H1 (cell line): ENCODE data around the gene TBCD. TPM values are rescaled to one million over a fixed set of nuclear protein-coding genes. Genes with fewer than 3 reads are reported as not detected.

Experiments
- CTCF ChIA-PET: fragments of 300-600 bp; sonication (Branson Sonifier 250); formaldehyde crosslinking; loops from one replicate; lab custom pipeline; 2021; ENCODE audit not compliant: partially characterized antibody; lab: Charles Lee
- POLR2A ChIA-PET: fragments of 300-600 bp; sonication (Branson Sonifier 250); formaldehyde crosslinking; loops from one replicate; lab custom pipeline; 2021; ENCODE audit warnings: inconsistent platforms; ENCODE audit not compliant: partially characterized antibody; lab: Charles Lee
- DNase-seq, 2 experiments: peaks; one replicate each; pipeline versions ENCODE4 v3.0.0 to v3.0.0-alpha.2; 2010 to 2022; ENCODE audit warnings: low spot score in 2 of 2, low read depth in 1 of 2, mixed read lengths in 1 of 2
- FAIRE-seq: peaks from 2 replicates; lab custom pipeline; 2011; peaks lifted over from hg19 to GRCh38; lab: Jason Lieb, UNC
- H2AFZ ChIP-seq: 2 replicates; pipeline ENCODE4 v1.8.1; 2012; ENCODE audit warnings: low read length, inconsistent platforms
- H2AK5ac ChIP-seq: 2 replicates; pipeline ENCODE4 v1.6.1; 2013; ENCODE audit warnings: low read depth, low read length
- H2BK120ac ChIP-seq: replicated peaks from 2 replicates; pipeline ENCODE3; 2013; ENCODE audit warnings: low read depth, low read length, inconsistent platforms
- H2BK12ac ChIP-seq: 2 replicates; pipeline ENCODE4 v1.6.1; 2013; ENCODE audit warnings: low read depth, low read length
- H2BK15ac ChIP-seq: 2 replicates; pipeline ENCODE4 v1.6.1; 2013; ENCODE audit warnings: low read length
- H2BK20ac ChIP-seq: 2 replicates; pipeline ENCODE4 v1.6.1; 2013; ENCODE audit warnings: low read length
- H2BK5ac ChIP-seq: 2 replicates; pipeline ENCODE4 v1.6.1; 2013; ENCODE audit warnings: low read depth, low read length
- H3K14ac ChIP-seq: 2 replicates; pipeline ENCODE4 v1.6.1; 2013; ENCODE audit warnings: inconsistent platforms; ENCODE audit not compliant: insufficient read length
- H3K18ac ChIP-seq: 2 replicates; pipeline ENCODE4 v1.6.1; 2013; ENCODE audit warnings: low read length; ENCODE audit errors: extremely low read depth
- H3K23ac ChIP-seq: 2 replicates; pipeline ENCODE4 v1.6.1; 2013; ENCODE audit warnings: inconsistent platforms; ENCODE audit not compliant: insufficient read length
- H3K23me2 ChIP-seq: 2 replicates; pipeline ENCODE4 v1.6.1; 2013; ENCODE audit warnings: low read depth, low read length
- H3K27ac ChIP-seq: 2 replicates; pipeline ENCODE4 v1.6.1; 2011; ENCODE audit warnings: low read depth, low read length, inconsistent platforms
- H3K27me3 ChIP-seq, 4 experiments: replicated peaks in 1 of 4; 1 replicate in 1 of 4; 2 replicates in 3 of 4; pipeline versions ENCODE4 v1.6.1 to v1.8.1; 2011 to 2013; ENCODE audit warnings: low read length in 3 of 4, mild to moderate bottlenecking in 3 of 4, inconsistent platforms in 2 of 4, mixed read lengths in 2 of 4, moderate library complexity in 1 of 4; ENCODE audit not compliant: control insufficient read depth in 3 of 4, insufficient read depth in 3 of 4; ENCODE audit errors: extremely low read depth in 1 of 4
- H3K36me3 ChIP-seq, 4 experiments: 2 replicates each; pipeline versions ENCODE4 v1.6.1 to v1.8.1; 2011 to 2013; ENCODE audit warnings: mild to moderate bottlenecking in 4 of 4, low read length in 3 of 4, moderate library complexity in 2 of 4, control low read depth in 1 of 4, inconsistent platforms in 1 of 4; ENCODE audit not compliant: insufficient read depth in 4 of 4, control insufficient read depth in 2 of 4
- H3K4ac ChIP-seq: replicated peaks from 2 replicates; pipeline ENCODE3; 2013; ENCODE audit warnings: low read length, low read depth, mixed read lengths, inconsistent platforms; ENCODE audit not compliant: insufficient read length
- H3K4me1 ChIP-seq, 4 experiments: replicated peaks in 1 of 4; 1 replicate in 1 of 4; 2 replicates in 3 of 4; pipeline versions ENCODE4 v1.6.1 to v1.8.1; 2011 to 2013; ENCODE audit warnings: low read length in 3 of 4, inconsistent platforms in 2 of 4, mixed read lengths in 1 of 4; ENCODE audit not compliant: insufficient read depth in 4 of 4, control insufficient read depth in 3 of 4
- H3K4me2 ChIP-seq, 2 experiments: 2 replicates each; pipeline versions ENCODE4 v1.6.1 to v1.8.1; 2011 to 2013; ENCODE audit warnings: low read depth in 2 of 2, low read length in 2 of 2, control low read depth in 1 of 2, inconsistent platforms in 1 of 2, mild to moderate bottlenecking in 1 of 2; ENCODE audit not compliant: insufficient read depth in 1 of 2
- H3K4me3 ChIP-seq, 4 experiments: fragments of 200-600, 300-600 bp in 1 of 4; sonication (generic), shearing (Covaris generic), sonication (Bioruptor Twin) in 1 of 4; 2 replicates each; pipeline versions ENCODE4 v1.5.1 to v1.8.1; 2011 to 2016; ENCODE audit warnings: low read length in 4 of 4, low read depth in 3 of 4, control low read depth in 2 of 4, inconsistent platforms in 2 of 4, mild to moderate bottlenecking in 2 of 4, mixed read lengths in 1 of 4, moderate library complexity in 1 of 4; ENCODE audit not compliant: insufficient read depth in 2 of 4; ENCODE audit errors: extremely low read depth in 1 of 4
- H3K56ac ChIP-seq: replicated peaks from 2 replicates; pipeline ENCODE3; 2013; ENCODE audit warnings: low read depth, mild to moderate bottlenecking, mixed read lengths, low read length, inconsistent platforms; ENCODE audit not compliant: insufficient read length
- H3K79me1 ChIP-seq: 2 replicates; pipeline ENCODE4 v1.6.1; 2013; ENCODE audit warnings: low read depth, low read length, control low read depth
- H3K79me2 ChIP-seq, 2 experiments: 2 replicates each; pipeline versions ENCODE4 v1.6.1 to v1.8.1; 2012 to 2013; ENCODE audit warnings: low read length in 2 of 2, mild to moderate bottlenecking in 2 of 2, inconsistent platforms in 1 of 2; ENCODE audit not compliant: insufficient read depth in 2 of 2, control insufficient read depth in 1 of 2
- H3K9ac ChIP-seq, 4 experiments: replicated peaks in 1 of 4; 1 replicate in 1 of 4; 2 replicates in 3 of 4; pipeline versions ENCODE4 v1.6.1 to v1.8.1; 2011 to 2013; ENCODE audit warnings: low read depth in 3 of 4, low read length in 3 of 4, control low read depth in 2 of 4, mild to moderate bottlenecking in 2 of 4, moderate library complexity in 2 of 4, inconsistent platforms in 1 of 4; ENCODE audit errors: extremely low read depth in 1 of 4
- H3K9me3 ChIP-seq, 2 experiments: 2 replicates each; pipeline versions ENCODE4 v1.6.1 to v1.8.1; 2012 to 2013; ENCODE audit warnings: mild to moderate bottlenecking in 2 of 2, moderate library complexity in 2 of 2, control low read depth in 1 of 2, inconsistent platforms in 1 of 2, low read depth in 1 of 2, low read length in 1 of 2, mixed read lengths in 1 of 2; ENCODE audit not compliant: insufficient read depth in 2 of 2
- H4K20me1 ChIP-seq, 2 experiments: replicated peaks in 1 of 2; 2 replicates each; pipeline versions ENCODE3 to v1.8.1; 2011 to 2013; ENCODE audit warnings: inconsistent platforms in 2 of 2, low read length in 2 of 2, mild to moderate bottlenecking in 1 of 2; ENCODE audit not compliant: insufficient read depth in 2 of 2, control insufficient read depth in 1 of 2
- H4K5ac ChIP-seq: 2 replicates; pipeline ENCODE4 v1.6.1; 2013; ENCODE audit warnings: low read length, low read depth, mixed read lengths, inconsistent platforms; ENCODE audit not compliant: insufficient read length
- H4K8ac ChIP-seq: 2 replicates; pipeline ENCODE4 v1.8.0; 2013; ENCODE audit warnings: mild to moderate bottlenecking, moderate library complexity, low read length, inconsistent platforms; ENCODE audit not compliant: insufficient read depth; ENCODE audit errors: extremely low read depth
- H4K91ac ChIP-seq: replicated peaks from 2 replicates; pipeline ENCODE3; 2013; ENCODE audit warnings: low read length, mixed read lengths, inconsistent platforms; ENCODE audit not compliant: insufficient read length
- BACH1 ChIP-seq: IDR thresholded peaks from 2 replicates; pipeline ENCODE4 v1.6.1; 2012; ENCODE audit warnings: low read length, improper control_type of control experiment
- EGR1 ChIP-seq: IDR thresholded peaks from 2 replicates; pipeline ENCODE4 v1.6.1; 2011; ENCODE audit warnings: low read depth, low read length, borderline replicate concordance
- EP300 ChIP-seq, 2 experiments: IDR thresholded peaks; 1 replicate in 1 of 2; 2 replicates in 1 of 2; pipeline ENCODE4 v1.6.1; 2011 to 2012; ENCODE audit warnings: low read depth in 2 of 2, low read length in 2 of 2, mild to moderate bottlenecking in 2 of 2, borderline replicate concordance in 1 of 2, inconsistent platforms in 1 of 2, moderate library complexity in 1 of 2
- HDAC2 ChIP-seq, 2 experiments: fragments of 300-600 bp in 1 of 2; sonication (generic) in 1 of 2; IDR thresholded peaks; 2 replicates each; pipeline ENCODE4 v1.6.1; 2011 to 2012; ENCODE audit warnings: low read depth in 2 of 2, low read length in 2 of 2, mild to moderate bottlenecking in 2 of 2, moderate library complexity in 2 of 2, borderline replicate concordance in 1 of 2, inconsistent platforms in 1 of 2
- HDAC6 ChIP-seq: IDR thresholded peaks from one replicate; pipeline ENCODE4 v1.7.1; 2012; ENCODE audit warnings: low read depth, mild to moderate bottlenecking, inconsistent platforms, low read length, moderate library complexity
- KDM4A ChIP-seq: IDR thresholded peaks from one replicate; pipeline ENCODE4 v1.7.1; 2012; ENCODE audit warnings: low read depth, mild to moderate bottlenecking, moderate library complexity, low read length, inconsistent platforms; ENCODE audit not compliant: severe bottlenecking
- RBBP5 ChIP-seq: IDR thresholded peaks from 2 replicates; pipeline ENCODE4 v1.7.1; 2012; ENCODE audit warnings: low read depth, mild to moderate bottlenecking, inconsistent platforms, low read length, moderate library complexity, borderline replicate concordance
- SIN3A ChIP-seq, 2 experiments: IDR thresholded peaks in 1 of 2; conservative IDR thresholded peaks in 1 of 2; 2 replicates each; pipeline ENCODE4 v1.6.1; 2011 to 2012; ENCODE audit warnings: low read length in 2 of 2, improper control_type of control experiment in 1 of 2, low read depth in 1 of 2, mild to moderate bottlenecking in 1 of 2
- SP2 ChIP-seq: IDR thresholded peaks from 2 replicates; pipeline ENCODE4 v1.6.1; 2012; ENCODE audit warnings: mild to moderate bottlenecking, low read length, inconsistent platforms
- TAF1 ChIP-seq: IDR thresholded peaks from 2 replicates; pipeline ENCODE4 v1.6.1; 2011; ENCODE audit warnings: mild to moderate bottlenecking, low read depth, low read length
- TCF12 ChIP-seq: IDR thresholded peaks from 2 replicates; pipeline ENCODE4 v1.6.1; 2011; ENCODE audit warnings: low read depth, mild to moderate bottlenecking, low read length
- WGBS, 2 experiments: shearing (Covaris generic) in 1 of 2; methylation state at CpG; one replicate each; pipeline versions ENCODE4 v1.1.6 to v1.1.7; 2013 to 2015; ENCODE audit warnings: low lambda C conversion rate in 2 of 2, mixed read lengths in 2 of 2, inconsistent platforms in 1 of 2, low coverage in 1 of 2, missing lambda C conversion rate in 1 of 2; ENCODE audit not compliant: insufficient replicate concordance in 2 of 2, insufficient coverage in 1 of 2, insufficient read length in 1 of 2; ENCODE audit errors: extremely low coverage in 1 of 2, missing lambda C conversion rate in 1 of 2; 5-methylcytosine and 5-hydroxymethylcytosine counted together
- polyA plus RNA-seq, 7 experiments: library from polyadenylated mRNA; depleted of rRNA in 3 of 7; stranded (reverse) in 5 of 7; unstranded in 2 of 7; fragments of >200 nt in 5 of 7; fragments of 200-250 nt in 2 of 7; gene quantifications; 1 replicate in 5 of 7; 2 replicates in 1 of 7; 4 replicates in 1 of 7; pipeline versions ENCODE4 v1.2.1 to v1.2.3, GENCODE V29; 2011 to 2013; ENCODE audit warnings: missing spikeins in 2 of 7, mixed read lengths in 2 of 7
- total RNA-seq: library from RNA; stranded (reverse); fragmentation: NEBNext Ultra II Directional; extraction: Animal tissue kit (Norgen Biotek cat#: 25700); gene quantifications from 2 replicates; pipeline ENCODE4 v1.2.1, GENCODE V29; 2021

The TBCD gene
- total and polyA plus RNA-seq, 2 of the 8 experiments (the other 6 are each of a cell fraction or from before 2014, with no cell fraction given) = 118 to 162 TPM

GRCh38 chr17:82786427-82786826 lies 34.6 kb downstream of the TBCD start:
- Histone ChIP-seq H3K9me3 (peaks cover 0 to 3% of the 10 kb centered on the region in 2 experiments; a peak in 1 of 4 replicates), H3K4ac (no peak overlapping the region), H3K79me2 (peaks cover 0 to 26% of the 10 kb centered on the region in 2 experiments; a peak in 2 of 4 replicates), H3K4me3 (no peak overlapping the region), H4K20me1 (peaks cover 11 to 31% of the 10 kb centered on the region in 2 experiments), H2AK5ac (no peak overlapping the region), H3K18ac (no peak overlapping the region; the same call in 1 of the 2 replicates), H2BK20ac (no peak overlapping the region), H3K79me1 (peaks cover 26% of the 10 kb centered on the region), H3K14ac (no peak overlapping the region), H3K27me3 (no peaks in the 10 kb centered on the region), H2BK5ac (no peak overlapping the region), H2BK12ac (no peak overlapping the region), H2BK120ac (no peak overlapping the region), H2AFZ (no peak overlapping the region), H4K8ac (no peak overlapping the region), H3K56ac (no peak overlapping the region), H3K4me2 (no peak overlapping the region), H3K36me3 (peaks cover 5 to 24% (median 14%) of the 10 kb centered on the region in 4 experiments; a peak in 7 of 8 replicates), H3K23ac (no peak overlapping the region), H4K5ac (no peak overlapping the region), H3K27ac (no peak overlapping the region), H3K9ac (no peak overlapping the region), H4K91ac (no peak overlapping the region), H3K4me1 (peaks cover 0 to 4% (median 1%) of the 10 kb centered on the region in 4 experiments; a peak in 1 of 7 replicates), H3K23me2 (0 out of 2 replicates have a peak, but pooled peaks cover 2% of the 10 kb centered on the region), H2BK15ac (no peak overlapping the region)
- no peak for FAIRE-seq
- ChIA-PET CTCF (interaction anchor here (1.1 to 1.2 kb wide), 2 partner anchors 11 to 126 kb away, joined by 3 read pairs; no protein-coding TSS in a partner anchor), POLR2A (no interaction called here)
- DNase-seq = no peak
- WGBS, 2 experiments = 84% methylated on average over 9 of the region's 10 CpGs; no CpG with 5 or more reads in 1 of the 2 experiments
- no peak for TF ChIP-seq KDM4A
- no peak for TF ChIP-seq SIN3A (conservative IDR thresholded peaks at IDR 0.05 in 1 of 2, IDR thresholded peaks at IDR 0.05 in 1 of 2; ENCODE audit: low read depth in 1 of 2, low read length in 2 of 2)
- no peak for TF ChIP-seq TCF12
- TF ChIP-seq BACH1 = no peak
- no peak for TF ChIP-seq EGR1
- TF ChIP-seq EP300 (IDR thresholded peaks at IDR 0.05; ENCODE audit: borderline replicate concordance in 1 of 2, low read depth in 2 of 2, low read length in 2 of 2) = no peak
- TF ChIP-seq TAF1 = no peak
- no peak for TF ChIP-seq SP2
- TF ChIP-seq RBBP5 = no peak
- no peak for TF ChIP-seq HDAC6
- no peak for TF ChIP-seq HDAC2 (IDR thresholded peaks at IDR 0.05; ENCODE audit: borderline replicate concordance in 1 of 2, low read depth in 2 of 2, low read length in 2 of 2)
